Measurements from ENCODE around the gene FAM131C. TPM values are rescaled to one million over a fixed set of nuclear protein-coding genes. Genes with fewer than 3 reads are reported as not detected.

The FAM131C gene
- polyA plus RNA-seq, 1 donor from 2014 or later = 0.97 TPM

- H3K4me3 ChIP-seq (ENCODE audit: low read length) = no peak overlapping the region
- no peak overlapping the region for H2AFZ ChIP-seq (ENCODE audit: low read depth, low read length)
- H3K27ac ChIP-seq (ENCODE audit: low read length) = no peak overlapping the region
- no peaks in the 10 kb centered on the region for H3F3A ChIP-seq (ENCODE audit: insufficient read depth, low read length, poor library complexity, severe bottlenecking)
- H4K20me1 ChIP-seq (ENCODE audit: insufficient read depth) = no peaks in the 10 kb centered on the region
- no peaks in the 10 kb centered on the region for H3K36me3 ChIP-seq (ENCODE audit: insufficient read depth, low read length)
- TF ChIP-seq RAD21 (conservative IDR thresholded peaks at IDR 0.05) = no peak
- TF ChIP-seq POLR2AphosphoS5 (IDR thresholded peaks at IDR 0.05) = no peak
- TF ChIP-seq EP300 (conservative IDR thresholded peaks at IDR 0.05; ENCODE audit: poor library complexity, severe bottlenecking) = no peak
- TF ChIP-seq CTCF (IDR thresholded peaks at IDR 0.05; ENCODE audit: poor library complexity, severe bottlenecking) = no peak
- no peak for TF ChIP-seq TAF1 (IDR thresholded peaks at IDR 0.05; ENCODE audit: low read depth)
- no peak for TF ChIP-seq SMC3 (conservative IDR thresholded peaks at IDR 0.05; ENCODE audit: poor library complexity)
- no peak for TF ChIP-seq REST (IDR thresholded peaks at IDR 0.05; ENCODE audit: borderline replicate concordance)
- no peak for TF ChIP-seq MXI1 (conservative IDR thresholded peaks at IDR 0.05; ENCODE audit: poor library complexity, severe bottlenecking)
- TF ChIP-seq EZH2 (IDR thresholded peaks at IDR 0.05; ENCODE audit: borderline replicate concordance, insufficient read depth, low read length, poor library complexity, severe bottlenecking) = no peak
- H3K9me3 ChIP-seq (ENCODE audit: low read length) = no peaks in the 10 kb centered on the region
- H3K27me3 ChIP-seq (ENCODE audit: insufficient read depth, low read depth, low read length) = no peaks in the 10 kb centered on the region
- H3K4me2 ChIP-seq (ENCODE audit: low read length) = no peak overlapping the region
- no peak overlapping the region for H3K9ac ChIP-seq (ENCODE audit: low read length)
- no peaks in the 10 kb centered on the region for H3K79me2 ChIP-seq (replicated peaks; ENCODE audit: insufficient read depth, low read length)
- H3K9me2 ChIP-seq (ENCODE audit: insufficient read depth, low read length) = no peaks in the 10 kb centered on the region
Observed at GRCh38 chr1:16048573-16049189, 24.8 kb downstream of the FAM131C start.

GRCh38 chr1:16047791-16048475 lies 25.5 kb downstream of the FAM131C start:
- Histone ChIP-seq H3K27ac (ENCODE audit: low read length) (no peak overlapping the region), H3K4me2 (ENCODE audit: low read length) (no peak overlapping the region), H3K9me2 (ENCODE audit: insufficient read depth, low read length) (no peaks in the 10 kb centered on the region), H3F3A (ENCODE audit: insufficient read depth, low read length, poor library complexity, severe bottlenecking) (no peaks in the 10 kb centered on the region), H2AFZ (ENCODE audit: low read depth, low read length) (no peak overlapping the region), H3K36me3 (ENCODE audit: insufficient read depth, low read length) (no peaks in the 10 kb centered on the region), H4K20me1 (ENCODE audit: insufficient read depth) (no peaks in the 10 kb centered on the region), H3K79me2 (replicated peaks; ENCODE audit: insufficient read depth, low read length) (no peaks in the 10 kb centered on the region), H3K9me3 (ENCODE audit: low read length) (no peaks in the 10 kb centered on the region), H3K9ac (ENCODE audit: low read length) (no peak overlapping the region), H3K4me3 (ENCODE audit: low read length) (no peak overlapping the region), H3K27me3 (ENCODE audit: insufficient read depth, low read depth, low read length) (no peaks in the 10 kb centered on the region)
- no peak for TF ChIP-seq POLR2AphosphoS5 (IDR thresholded peaks at IDR 0.05)
- no peak for TF ChIP-seq TAF1 (IDR thresholded peaks at IDR 0.05; ENCODE audit: low read depth)
- TF ChIP-seq EZH2 (IDR thresholded peaks at IDR 0.05; ENCODE audit: borderline replicate concordance, insufficient read depth, low read length, poor library complexity, severe bottlenecking) = no peak
- no peak for TF ChIP-seq REST (IDR thresholded peaks at IDR 0.05; ENCODE audit: borderline replicate concordance)
- no peak for TF ChIP-seq CTCF (IDR thresholded peaks at IDR 0.05; ENCODE audit: poor library complexity, severe bottlenecking)
- TF ChIP-seq RAD21 (conservative IDR thresholded peaks at IDR 0.05) = no peak
- TF ChIP-seq SMC3 (conservative IDR thresholded peaks at IDR 0.05; ENCODE audit: poor library complexity) = no peak
- no peak for TF ChIP-seq EP300 (conservative IDR thresholded peaks at IDR 0.05; ENCODE audit: poor library complexity, severe bottlenecking)
- no peak for TF ChIP-seq MXI1 (conservative IDR thresholded peaks at IDR 0.05; ENCODE audit: poor library complexity, severe bottlenecking)

All from neural cell (in vitro differentiated cells).